Measurements from ENCODE around the gene NPRL2. TPM values are rescaled to one million over a fixed set of nuclear protein-coding genes. Genes with fewer than 3 reads are reported as not detected.

The NPRL2 gene
- total and polyA plus RNA-seq, 2 of the 13 experiments (the other 11 are each of a cell fraction or from before 2014, with no cell fraction given) = 30.6 to 51.4 TPM

DNA sequence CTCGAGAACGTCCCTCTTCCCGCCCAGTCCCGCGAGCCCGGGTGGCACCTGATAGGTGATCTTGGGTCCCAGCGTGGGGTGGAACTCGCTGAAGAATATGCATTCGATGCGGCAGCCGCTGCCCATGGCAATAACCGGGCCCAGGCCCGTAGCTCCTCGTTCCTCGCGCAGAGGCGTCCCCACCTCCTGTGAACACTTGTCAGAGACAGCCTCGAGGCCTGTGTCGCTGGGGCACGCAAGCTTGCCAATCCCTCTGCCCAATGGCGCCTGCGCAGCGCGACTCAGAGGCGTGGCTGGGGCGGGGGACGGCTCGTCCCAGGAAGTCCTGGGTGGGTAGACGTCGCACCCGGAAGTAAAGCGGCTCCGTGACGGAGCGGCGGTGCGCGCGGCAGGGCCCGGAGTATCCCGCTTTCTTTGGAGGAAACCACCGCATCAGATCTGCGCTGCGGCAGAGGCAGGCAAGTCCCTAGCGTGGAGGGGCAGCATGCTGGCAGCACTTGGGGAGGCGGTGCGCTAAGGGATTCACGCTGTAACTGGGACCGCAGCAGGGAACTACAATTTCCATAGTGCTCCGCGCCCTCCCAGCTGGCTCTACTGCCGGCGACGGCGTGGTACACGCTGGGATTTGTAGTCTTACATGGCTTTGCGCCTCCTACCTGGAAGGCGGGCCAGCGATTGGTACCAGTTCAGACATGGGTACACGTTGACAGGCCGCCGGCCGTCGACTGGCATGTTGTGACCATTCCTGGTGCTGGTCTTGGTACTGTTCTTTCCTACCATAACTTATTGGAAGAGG, at the start of gene NPRL2, which contains the start of gene CYB561D2 (continued):
- TF ChIP-seq ZBTB4 (CRISPR knock-in tag; IDR thresholded peaks at IDR 0.05; ENCODE audit: borderline replicate concordance) = peak; percentile 95; the same call in 1 of the 2 replicates
- no peak for TF ChIP-seq PLRG1 (conservative IDR thresholded peaks at IDR 0.05)
- TF ChIP-seq HNRNPK (IDR thresholded peaks at IDR 0.05; ENCODE audit: low read depth, low read length, poor library complexity, severe bottlenecking) = no peak
- TF ChIP-seq ZNF562 (CRISPR knock-in tag; IDR thresholded peaks at IDR 0.05; ENCODE audit: borderline replicate concordance) = peak; percentile 78; the same call in 1 of the 2 replicates
- peak; percentile 96 for TF ChIP-seq ZNF772 (CRISPR knock-in tag; IDR thresholded peaks at IDR 0.05)
- peak; percentile 72; the same call in 1 of the 2 replicates for TF ChIP-seq MEIS1 (CRISPR knock-in tag; IDR thresholded peaks at IDR 0.05; ENCODE audit: borderline replicate concordance)
- TF ChIP-seq ZNF569 (CRISPR knock-in tag; IDR thresholded peaks at IDR 0.05; ENCODE audit: borderline replicate concordance) = peak; percentile 73; the same call in 1 of the 2 replicates
- TF ChIP-seq FOXK2 (IDR thresholded peaks at IDR 0.05) = no peak
- TF ChIP-seq ZNF331 (CRISPR knock-in tag; IDR thresholded peaks at IDR 0.05) = peak; percentile 73
- TF ChIP-seq ONECUT2 (CRISPR knock-in tag; IDR thresholded peaks at IDR 0.05) = no peak
- TF ChIP-seq TERF1 (CRISPR knock-in tag; IDR thresholded peaks at IDR 0.05) = peak; percentile 92; the same call in 1 of the 2 replicates
- peak; percentile 96; the same call in 1 of the 2 replicates for TF ChIP-seq CREB3 (CRISPR knock-in tag; IDR thresholded peaks at IDR 0.05)
- 0 out of 2 replicates have a peak, but pooled peaks have one; percentile 43 for TF ChIP-seq ZBTB8A (CRISPR knock-in tag; IDR thresholded peaks at IDR 0.05; ENCODE audit: borderline replicate concordance, low read depth)
- TF ChIP-seq, protein P1, sequence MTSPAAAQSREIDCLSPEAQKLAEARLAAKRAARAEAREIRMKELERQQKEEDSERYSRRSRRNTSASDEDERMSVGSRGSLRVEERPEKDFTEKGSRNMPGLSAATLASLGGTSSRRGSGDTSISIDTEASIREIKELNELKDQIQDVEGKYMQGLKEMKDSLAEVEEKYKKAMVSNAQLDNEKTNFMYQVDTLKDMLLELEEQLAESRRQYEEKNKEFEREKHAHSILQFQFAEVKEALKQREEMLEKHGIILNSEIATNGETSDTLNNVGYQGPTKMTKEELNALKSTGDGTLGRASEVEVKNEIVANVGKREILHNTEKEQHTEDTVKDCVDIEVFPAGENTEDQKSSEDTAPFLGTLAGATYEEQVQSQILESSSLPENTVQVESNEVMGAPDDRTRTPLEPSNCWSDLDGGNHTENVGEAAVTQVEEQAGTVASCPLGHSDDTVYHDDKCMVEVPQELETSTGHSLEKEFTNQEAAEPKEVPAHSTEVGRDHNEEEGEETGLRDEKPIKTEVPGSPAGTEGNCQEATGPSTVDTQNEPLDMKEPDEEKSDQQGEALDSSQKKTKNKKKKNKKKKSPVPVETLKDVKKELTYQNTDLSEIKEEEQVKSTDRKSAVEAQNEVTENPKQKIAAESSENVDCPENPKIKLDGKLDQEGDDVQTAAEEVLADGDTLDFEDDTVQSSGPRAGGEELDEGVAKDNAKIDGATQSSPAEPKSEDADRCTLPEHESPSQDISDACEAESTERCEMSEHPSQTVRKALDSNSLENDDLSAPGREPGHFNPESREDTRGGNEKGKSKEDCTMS (CRISPR knock-in tag; conservative IDR thresholded peaks at IDR 0.05) = 0 out of 2 replicates have a peak, but pooled peaks have one; percentile 54
- no peak for TF ChIP-seq ZNF674 (CRISPR knock-in tag; IDR thresholded peaks at IDR 0.05; ENCODE audit: low read depth)
- TF ChIP-seq ZNF615 (CRISPR knock-in tag; IDR thresholded peaks at IDR 0.05; ENCODE audit: borderline replicate concordance) = peak; percentile 37; the same call in 1 of the 2 replicates
- TF ChIP-seq SP4 (CRISPR knock-in tag; IDR thresholded peaks at IDR 0.05) = peak; percentile 88
- TF ChIP-seq NFIB (CRISPR knock-in tag; IDR thresholded peaks at IDR 0.05; ENCODE audit: borderline replicate concordance) = no peak
- TF ChIP-seq ZSCAN9 (CRISPR knock-in tag; IDR thresholded peaks at IDR 0.05; ENCODE audit: borderline replicate concordance) = peak; percentile 89
- no peak for TF ChIP-seq PRMT3 (CRISPR knock-in tag; IDR thresholded peaks at IDR 0.05; ENCODE audit: borderline replicate concordance, low read depth)
- no peak for TF ChIP-seq AGO2 (optimal IDR thresholded peaks at IDR 0.05; ENCODE audit: low read depth, low read length)

All from HepG2 (cell line).